Measurements from ENCODE around the gene RELN. TPM values are rescaled to one million over a fixed set of nuclear protein-coding genes. Genes with fewer than 3 reads are reported as not detected.
"Not testable (repeated sequence)": the region's sequence is repeated elsewhere in the genome, so short reads cannot be mapped to it uniquely, and the experiment has no call there.

Gene RELN
- total RNA-seq, 2 experiments from 2014 or later, result not detected

- Mint-ChIP-seq H3K4me1 (no peaks in the 10 kb centered on the region), H3K27me3 (peaks cover 16% of the 10 kb centered on the region), H3K36me3 (ENCODE audit: low read depth) (no peaks in the 10 kb centered on the region), H3K4me3 (no peak overlapping the region), H3K9me3 (ENCODE audit: low read depth) (no peaks in the 10 kb centered on the region), H3K27ac (no peak overlapping the region)
- intact Hi-C loops (cut with DNase I, micrococcal nuclease), result no loop called here
- ATAC-seq, result no peak
- POLR2A ChIA-PET, result no interaction called here
- CTCF ChIA-PET, result no interaction called here
- DNase-seq, result no peak
These were observed 484.8 kb downstream of the RELN start for GRCh38 chr7:103504505-103505135.

GRCh38 chr7:103501206-103501605 lies 488.3 kb downstream of the RELN start:
- ATAC-seq (no peak), DNase-seq (no peak)
- peaks cover 9% of the 10 kb centered on the region for H3K27me3 Mint-ChIP-seq
- H3K4me1 Mint-ChIP-seq, result no peaks in the 10 kb centered on the region
- no peaks in the 10 kb centered on the region for H3K36me3 Mint-ChIP-seq (ENCODE audit: low read depth)
- ChIA-PET POLR2A (no interaction called here), CTCF (no interaction called here)
- H3K9me3 Mint-ChIP-seq (ENCODE audit: low read depth), result no peaks in the 10 kb centered on the region
- intact Hi-C loops (cut with DNase I, micrococcal nuclease), result no loop called here
- no peak overlapping the region for H3K4me3 Mint-ChIP-seq
- no peak overlapping the region for H3K27ac Mint-ChIP-seq

- Mint-ChIP-seq H3K4me1 (no peaks in the 10 kb centered on the region), H3K36me3 (ENCODE audit: low read depth) (no peaks in the 10 kb centered on the region), H3K4me3 (no peak overlapping the region), H3K27me3 (peaks cover 5% of the 10 kb centered on the region), H3K27ac (no peak overlapping the region), H3K9me3 (ENCODE audit: low read depth) (no peaks in the 10 kb centered on the region)
- intact Hi-C loops (cut with DNase I, micrococcal nuclease), result no loop called here
- DNase-seq (no peak), ATAC-seq (no peak)
- POLR2A ChIA-PET, result no interaction called here
- CTCF ChIA-PET, result interaction anchor here (0.6 kb wide), 1 partner anchor 56 kb away, joined by 3 read pairs; no protein-coding TSS in a partner anchor
These were observed 489.5 kb downstream of the RELN start for GRCh38 chr7:103499976-103500375.

GRCh38 chr7:103487419-103487818 lies 502.0 kb downstream of the RELN start:
- DNase-seq, result no peak
- Mint-ChIP-seq H3K27ac (no peak overlapping the region), H3K4me1 (no peaks in the 10 kb centered on the region), H3K4me3 (no peak overlapping the region), H3K36me3 (ENCODE audit: low read depth) (no peaks in the 10 kb centered on the region), H3K9me3 (ENCODE audit: low read depth) (no peaks in the 10 kb centered on the region), H3K27me3 (peaks cover 7% of the 10 kb centered on the region)
- intact Hi-C loops (cut with DNase I, micrococcal nuclease), result no loop called here
- POLR2A ChIA-PET, result no interaction called here
- ATAC-seq, result no peak
- CTCF ChIA-PET, result no interaction called here

- H3K4me3 Mint-ChIP-seq; intact Hi-C loops (cut with DNase I, micrococcal nuclease); H3K9me3 Mint-ChIP-seq (ENCODE audit: low read depth); H3K4me1 Mint-ChIP-seq; ATAC-seq; H3K27ac Mint-ChIP-seq; H3K36me3 Mint-ChIP-seq (ENCODE audit: low read depth); POLR2A ChIA-PET; DNase-seq: not testable (repeated sequence)
- CTCF ChIA-PET, result interaction anchor here (0.6 to 0.7 kb wide), 2 partner anchors 28 to 274 kb away, joined by 3 to 5 read pairs; no protein-coding TSS in a partner anchor
- H3K27me3 Mint-ChIP-seq, result peaks cover 11% of the 10 kb centered on the region
These were observed 502.6 kb downstream of the RELN start for GRCh38 chr7:103486873-103487272.

- H3K4me3 Mint-ChIP-seq, result no peak overlapping the region
- DNase-seq, result no peak
- POLR2A ChIA-PET, result no interaction called here
- H3K27ac Mint-ChIP-seq, result no peak overlapping the region
- CTCF ChIA-PET, result interaction anchor here (1.2 kb wide), 1 partner anchor 17 kb away, joined by 5 read pairs; no protein-coding TSS in a partner anchor
- intact Hi-C loops (cut with DNase I, micrococcal nuclease), result no loop called here
- peaks cover 17% of the 10 kb centered on the region for H3K27me3 Mint-ChIP-seq
- no peak for ATAC-seq
- no peaks in the 10 kb centered on the region for H3K36me3 Mint-ChIP-seq (ENCODE audit: low read depth)
- H3K4me1 Mint-ChIP-seq, result no peaks in the 10 kb centered on the region
- H3K9me3 Mint-ChIP-seq (ENCODE audit: low read depth), result no peaks in the 10 kb centered on the region
These were observed 508.7 kb downstream of the RELN start for GRCh38 chr7:103480771-103481170.

- H3K36me3 Mint-ChIP-seq (ENCODE audit: low read depth), result no peaks in the 10 kb centered on the region
- no peak for DNase-seq
- H3K9me3 Mint-ChIP-seq (ENCODE audit: low read depth), result no peaks in the 10 kb centered on the region
- H3K4me3 Mint-ChIP-seq, result no peak overlapping the region
- CTCF ChIA-PET, result no interaction called here
- ATAC-seq, result no peak
- peaks cover 3% of the 10 kb centered on the region for H3K4me1 Mint-ChIP-seq
- intact Hi-C loops (cut with DNase I, micrococcal nuclease), result no loop called here
- H3K27me3 Mint-ChIP-seq, result peaks cover 26% of the 10 kb centered on the region
- POLR2A ChIA-PET, result no interaction called here
- no peak overlapping the region for H3K27ac Mint-ChIP-seq
These were observed 514.5 kb downstream of the RELN start for GRCh38 chr7:103474956-103475355.

- ATAC-seq (no peak), DNase-seq (no peak)
- Mint-ChIP-seq H3K27ac (no peak overlapping the region), H3K36me3 (ENCODE audit: low read depth) (no peaks in the 10 kb centered on the region), H3K4me1 (no peaks in the 10 kb centered on the region), H3K9me3 (ENCODE audit: low read depth) (no peaks in the 10 kb centered on the region), H3K4me3 (no peak overlapping the region), H3K27me3 (peaks cover 14% of the 10 kb centered on the region)
- ChIA-PET POLR2A (no interaction called here), CTCF (no interaction called here)
- intact Hi-C loops (cut with DNase I, micrococcal nuclease), result no loop called here
These were observed 520.1 kb downstream of the RELN start for GRCh38 chr7:103469095-103469948.

- H3K4me1 Mint-ChIP-seq, result no peaks in the 10 kb centered on the region
- ATAC-seq (no peak), DNase-seq (no peak)
- peaks cover 15% of the 10 kb centered on the region for H3K27me3 Mint-ChIP-seq
- ChIA-PET POLR2A (no interaction called here), CTCF (no interaction called here)
- H3K4me3 Mint-ChIP-seq, result no peak overlapping the region
- H3K36me3 Mint-ChIP-seq (ENCODE audit: low read depth), result no peaks in the 10 kb centered on the region
- no peaks in the 10 kb centered on the region for H3K9me3 Mint-ChIP-seq (ENCODE audit: low read depth)
- intact Hi-C loops (cut with DNase I, micrococcal nuclease), result no loop called here
- H3K27ac Mint-ChIP-seq, result no peak overlapping the region
These were observed 522.6 kb downstream of the RELN start for GRCh38 chr7:103466814-103467213.

- Mint-ChIP-seq H3K27ac (no peak overlapping the region), H3K9me3 (ENCODE audit: low read depth) (no peaks in the 10 kb centered on the region), H3K4me3 (no peak overlapping the region), H3K36me3 (ENCODE audit: low read depth) (no peaks in the 10 kb centered on the region), H3K27me3 (peaks cover 11% of the 10 kb centered on the region), H3K4me1 (no peaks in the 10 kb centered on the region)
- ChIA-PET POLR2A (interaction anchor here (0.6 kb wide), 1 partner anchor 126 kb away, joined by 4 read pairs; no protein-coding TSS in a partner anchor), CTCF (no interaction called here)
- no peak for DNase-seq
- intact Hi-C loops (cut with DNase I, micrococcal nuclease), result no loop called here
- ATAC-seq, result no peak
These were observed 527.1 kb downstream of the RELN start for GRCh38 chr7:103462358-103462757.

- no peaks in the 10 kb centered on the region for H3K36me3 Mint-ChIP-seq (ENCODE audit: low read depth)
- POLR2A ChIA-PET, result no interaction called here
- H3K9me3 Mint-ChIP-seq (ENCODE audit: low read depth), result peaks cover 3% of the 10 kb centered on the region
- no peak overlapping the region for H3K27ac Mint-ChIP-seq
- no peak overlapping the region for H3K4me3 Mint-ChIP-seq
- CTCF ChIA-PET, result interaction anchor here (0.7 to 1.2 kb wide), 6 partner anchors 14 to 561 kb away, joined by 3 to 6 read pairs (median 3); partner anchors contain the start of gene PSMC2
- peaks cover 7% of the 10 kb centered on the region for H3K4me1 Mint-ChIP-seq
- DNase-seq (peak; percentile 71), ATAC-seq (peak; percentile 80)
- peaks cover 69% of the 10 kb centered on the region for H3K27me3 Mint-ChIP-seq
- intact Hi-C loops (cut with DNase I, micrococcal nuclease), result loop anchor here (1.0 to 10.0 kb wide), 3 partner anchors 126 to 709 kb away; no protein-coding TSS in a partner anchor
These were observed 542.1 kb downstream of the RELN start for GRCh38 chr7:103447073-103447960.

Measured in activated CD4-positive, alpha-beta T cell treated with anti-CD3 and anti-CD28 coated beads for 36 hours (primary cell).